Measurements from ENCODE around the gene ANKRD29.

Gene ANKRD29

GRCh38 chr18:23662309-23663263, at the start of gene ANKRD29:
Gene ANKRD29, minus strand, starts transcription at chr18:23662911. Its CDS starts 181 bp downstream, at chr18:23662730.
- DNase-seq, result peak in 25 of 56 donors; percentile 1 to 54 (median 16)

DNA sequence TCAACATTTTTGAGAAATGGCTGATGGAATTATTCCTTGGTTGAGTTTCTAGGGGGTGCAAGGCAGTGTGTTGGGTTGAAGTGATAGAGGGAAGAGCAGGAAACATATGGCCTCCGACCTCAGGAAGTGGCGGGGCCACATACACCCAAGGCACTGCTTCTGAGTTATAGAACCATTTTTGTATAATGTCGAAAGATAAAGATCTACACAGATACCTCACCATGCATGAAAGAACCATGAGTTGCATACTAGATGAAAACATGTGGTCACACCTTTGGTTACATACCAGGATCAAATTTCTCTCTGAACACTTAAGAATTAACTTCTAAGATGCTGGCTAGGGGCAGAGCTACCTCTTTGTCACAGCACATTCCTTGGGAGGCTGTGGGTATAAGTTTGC, 49.7 kb upstream of the ANKRD29 start:
- DNase-seq, result no peak

- DNase-seq, result no peak
These were observed 48.7 kb upstream of the ANKRD29 start for GRCh38 chr18:23711426-23711825.

DNA sequence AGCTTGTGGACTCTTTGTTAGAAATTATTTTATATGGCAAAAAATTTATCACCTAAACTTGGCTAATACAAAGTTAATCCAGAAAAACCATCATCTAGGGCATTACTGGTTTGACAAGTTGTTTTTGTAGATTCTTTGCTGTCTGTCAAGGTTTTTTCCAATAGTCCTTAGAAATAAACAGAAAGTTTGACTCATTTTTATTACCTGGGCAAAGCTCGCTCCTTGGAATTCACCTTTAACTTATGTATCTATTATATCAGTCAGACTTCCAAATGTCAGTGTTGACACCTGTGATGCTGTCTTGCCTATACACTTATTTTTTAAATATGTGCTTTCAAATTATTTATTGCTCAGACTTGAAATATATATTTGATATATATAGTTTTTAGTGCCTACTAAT, 48.2 kb upstream of the ANKRD29 start:
- DNase-seq, result no peak

GRCh38 chr18:23710068-23710527, 47.4 kb upstream of the ANKRD29 start:
- DNase-seq, result no peak

DNA sequence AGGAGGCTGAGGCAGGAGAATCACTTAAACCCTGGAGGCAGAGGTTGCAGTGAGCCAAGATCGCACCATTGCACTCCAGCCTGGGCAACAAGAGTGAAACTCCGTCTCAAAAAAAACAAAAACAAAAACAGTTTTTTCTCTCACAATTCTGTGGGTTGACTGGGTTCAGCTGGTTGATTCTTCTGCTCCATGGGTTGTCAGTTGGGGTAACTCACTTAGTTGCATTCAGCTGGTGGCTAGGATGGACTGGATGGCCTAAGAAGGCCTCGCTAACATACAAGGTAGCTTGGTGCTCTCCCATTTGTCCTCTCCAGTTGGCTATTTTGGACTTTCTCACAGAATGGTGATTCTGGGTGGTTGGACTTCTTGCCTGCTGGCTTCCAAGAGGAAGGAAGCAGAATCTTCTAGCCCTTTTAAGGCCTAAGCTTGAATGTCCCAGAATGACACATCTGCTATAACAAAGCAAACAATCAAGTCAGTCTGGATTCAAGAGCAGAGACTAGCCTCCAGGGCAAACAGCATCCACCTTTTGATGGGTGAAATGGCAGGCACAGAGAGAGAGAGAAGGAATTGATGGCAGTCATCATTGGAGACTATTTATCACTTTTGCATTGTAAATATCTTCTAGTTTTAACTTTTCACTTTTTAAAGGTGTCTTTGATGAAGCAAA, 44.4 kb upstream of the ANKRD29 start:
- no peak for DNase-seq

DNA sequence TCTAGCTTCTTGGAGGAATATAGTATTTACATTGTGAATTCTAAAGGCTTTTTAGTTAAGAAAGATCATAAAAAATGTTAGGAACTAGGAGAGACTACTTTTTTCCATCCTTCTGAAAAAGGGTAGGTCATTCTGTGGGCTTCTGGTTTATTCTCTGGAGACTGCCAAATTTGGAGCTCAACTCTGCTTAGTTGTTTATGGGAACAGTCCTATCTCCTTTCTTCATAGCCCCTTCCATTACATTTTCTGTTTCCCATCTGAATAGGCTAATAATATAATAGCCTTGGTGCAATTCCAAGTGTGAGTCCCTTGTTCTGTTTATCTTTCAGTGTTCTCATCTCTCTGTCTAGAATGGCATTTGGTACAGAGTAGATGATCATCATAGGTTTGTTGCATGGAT, 42.1 kb upstream of the ANKRD29 start:
- DNase-seq, result no peak

DNA sequence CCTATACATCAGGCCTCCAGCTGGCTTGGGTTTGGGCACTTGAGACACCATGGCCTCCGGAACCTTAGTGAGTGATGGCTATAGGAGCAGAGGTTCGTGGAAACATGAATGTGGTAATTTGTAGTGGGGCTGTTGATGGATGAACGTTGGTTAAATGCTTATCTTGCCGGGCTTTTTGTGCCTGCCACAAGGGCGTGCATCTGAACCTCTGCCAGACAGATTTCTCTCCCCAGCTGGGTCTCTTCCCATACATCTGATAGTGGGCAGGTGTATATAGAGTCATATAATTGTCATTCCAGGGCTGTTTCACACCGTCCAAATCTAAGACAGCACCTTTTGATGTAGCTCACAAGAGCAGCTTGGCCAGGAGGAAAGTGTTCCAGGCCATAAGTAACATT, 41.3 kb upstream of the ANKRD29 start:
- no peak for DNase-seq

- DNase-seq, result peak in 3 of 56 donors; percentile 6 to 26 (median 15)
These were observed 40.6 kb upstream of the ANKRD29 start for GRCh38 chr18:23703057-23703986.

DNA sequence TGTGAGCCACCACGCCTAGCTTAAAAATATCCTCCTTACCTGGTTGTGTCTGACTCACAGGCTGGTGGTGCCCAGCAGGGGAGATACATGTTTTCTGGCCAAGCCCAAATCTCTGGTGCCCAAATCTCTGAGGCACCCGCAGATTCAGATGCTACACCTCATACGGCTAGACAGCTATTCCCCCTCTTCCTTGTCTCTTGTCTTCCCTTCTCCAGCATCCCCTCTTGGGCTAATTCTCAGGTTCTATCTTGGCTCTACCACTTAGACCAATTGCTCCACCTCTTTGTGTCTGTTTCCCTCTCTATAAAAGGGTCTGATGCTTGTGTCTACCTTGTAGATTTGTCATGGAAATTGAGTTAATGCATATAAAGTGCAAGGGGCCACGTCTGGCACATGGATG, 39.9 kb upstream of the ANKRD29 start:
- DNase-seq, result no peak

- DNase-seq, result no peak
These were observed 38.9 kb upstream of the ANKRD29 start for GRCh38 chr18:23701544-23702064.

DNA sequence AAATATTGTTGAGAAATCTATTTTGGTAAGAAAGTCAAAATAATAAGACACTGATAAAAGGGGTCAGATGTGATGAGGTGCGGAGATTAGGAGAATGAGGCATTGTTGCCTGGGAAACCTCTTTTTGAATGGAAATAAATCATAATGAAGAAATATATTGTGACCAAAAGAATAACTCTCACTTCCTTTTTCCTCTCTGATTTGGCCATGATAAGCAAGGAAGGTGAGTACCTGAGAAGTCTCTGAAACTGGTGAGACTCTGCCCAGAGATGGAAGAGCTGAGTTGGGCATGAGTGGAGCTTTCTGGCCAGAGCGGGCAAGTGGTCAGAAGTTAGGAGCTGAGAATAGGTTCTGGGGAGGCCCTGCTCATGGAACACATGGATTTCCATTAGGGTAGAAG, 38.3 kb upstream of the ANKRD29 start:
- no peak for DNase-seq

- no peak for DNase-seq
These were observed 32.1 kb upstream of the ANKRD29 start for GRCh38 chr18:23694637-23695430.

GRCh38 chr18:23693846-23694245, 31.1 kb upstream of the ANKRD29 start:
- no peak for DNase-seq

DNA sequence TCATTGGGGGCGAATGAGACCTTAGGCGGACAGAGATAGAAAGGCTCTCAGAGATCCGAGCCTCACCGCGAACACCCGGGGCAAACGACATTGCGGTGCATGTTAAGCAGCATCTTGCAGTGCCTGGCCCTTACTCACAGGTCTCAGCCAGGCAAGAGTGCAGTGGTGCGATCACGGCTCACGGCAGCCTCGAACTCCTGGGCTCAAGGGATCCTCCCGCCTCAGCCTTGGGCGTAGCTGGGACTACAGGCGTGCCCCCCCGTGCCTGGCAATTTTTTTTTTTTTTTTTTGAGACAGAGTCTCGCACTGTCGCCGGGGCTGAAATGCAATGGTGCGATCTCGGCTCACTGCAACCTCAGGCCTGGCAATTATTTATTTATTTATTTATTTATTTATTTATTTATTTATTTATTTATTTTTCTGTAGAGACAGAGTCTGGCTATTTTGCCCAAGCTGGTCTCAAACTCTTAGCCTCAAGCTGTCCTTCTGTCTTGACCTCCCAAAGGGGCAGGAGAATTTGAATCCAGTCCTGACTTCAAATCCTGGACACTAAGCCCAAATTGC, 27.9 kb upstream of the ANKRD29 start:
- DNase-seq, result no peak

DNA sequence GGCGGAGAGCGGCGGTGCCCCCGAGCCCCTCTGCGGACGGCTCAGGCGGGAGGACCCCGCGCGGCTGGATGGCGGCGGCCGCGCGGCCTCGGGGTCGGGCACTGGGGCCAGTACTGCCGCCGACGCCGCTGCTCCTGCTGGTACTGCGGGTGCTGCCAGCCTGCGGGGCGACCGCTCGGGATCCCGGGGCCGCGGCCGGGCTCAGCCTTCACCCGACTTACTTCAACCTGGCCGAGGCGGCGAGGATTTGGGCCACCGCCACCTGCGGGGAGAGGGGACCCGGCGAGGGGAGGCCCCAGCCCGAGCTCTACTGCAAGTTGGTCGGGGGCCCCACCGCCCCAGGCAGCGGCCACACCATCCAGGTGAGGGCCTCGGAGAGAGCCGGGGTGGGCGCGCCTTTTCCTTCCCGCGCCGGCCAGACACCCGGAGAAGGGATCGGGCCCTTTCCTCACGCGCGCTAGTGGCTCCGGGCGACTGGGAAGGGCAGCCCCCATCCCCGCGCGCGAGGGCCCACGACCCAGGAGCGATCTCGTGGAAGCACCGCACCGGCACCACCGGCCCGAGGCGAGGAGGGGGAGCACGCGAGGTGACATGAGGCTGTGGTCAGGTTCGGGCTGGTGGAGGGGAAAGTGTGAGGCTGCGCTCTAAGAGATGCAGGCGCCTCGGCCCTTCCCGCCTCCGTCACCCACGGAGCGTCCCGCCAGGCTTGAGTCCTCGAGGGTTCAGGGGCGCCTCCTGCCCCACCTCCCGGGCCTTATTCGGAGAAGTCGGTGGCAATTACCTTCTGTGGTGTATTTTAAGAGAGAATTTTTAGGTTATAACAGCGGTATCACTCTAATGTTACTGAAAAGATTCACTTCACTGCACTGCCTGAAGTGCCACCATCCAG, 27.1 kb upstream of the ANKRD29 start:
- DNase-seq, result peak in 3 of 56 donors; percentile 18 to 19 (median 19)

- DNase-seq, result peak in 26 of 56 donors; percentile 3 to 50 (median 12)
These were observed 26.4 kb upstream of the ANKRD29 start, which contains the start of gene LAMA3 for GRCh38 chr18:23689031-23689615. Gene LAMA3, plus strand, starts transcription at chr18:23689453. Its CDS starts 231 bp downstream, at chr18:23689684.

GRCh38 chr18:23688528-23688927, 25.8 kb upstream of the ANKRD29 start:
- DNase-seq, result no peak
